Hindlimb muscle (tissue), 1 donor: Measurements from ENCODE around the gene HEPACAM. TPM values are rescaled to one million over a fixed set of nuclear protein-coding genes. Genes with fewer than 3 reads are reported as not detected.

Experiments used
- DNase-seq: peaks from one replicate; pipeline ENCODE4 v3.0.0-alpha.2; 2013
- polyA plus RNA-seq: library from polyadenylated mRNA; unstranded; fragments of 120-200 nt; gene quantifications from one replicate; pipeline ENCODE4 v1.2.1, GENCODE V29; 2013; ENCODE audit not compliant: insufficient read length

The HEPACAM gene
- polyA plus RNA-seq, 1 donor: 0.22 TPM

GRCh38 chr11:124882339-124883071 is 53.3 kb downstream of the HEPACAM start:
- DNase-seq: no peak

- no peak for DNase-seq
Measured at GRCh38 chr11:124880958-124881357, 54.9 kb downstream of the HEPACAM start.

- no peak for DNase-seq
Measured at GRCh38 chr11:124880290-124880611, 55.6 kb downstream of the HEPACAM start.

DNA sequence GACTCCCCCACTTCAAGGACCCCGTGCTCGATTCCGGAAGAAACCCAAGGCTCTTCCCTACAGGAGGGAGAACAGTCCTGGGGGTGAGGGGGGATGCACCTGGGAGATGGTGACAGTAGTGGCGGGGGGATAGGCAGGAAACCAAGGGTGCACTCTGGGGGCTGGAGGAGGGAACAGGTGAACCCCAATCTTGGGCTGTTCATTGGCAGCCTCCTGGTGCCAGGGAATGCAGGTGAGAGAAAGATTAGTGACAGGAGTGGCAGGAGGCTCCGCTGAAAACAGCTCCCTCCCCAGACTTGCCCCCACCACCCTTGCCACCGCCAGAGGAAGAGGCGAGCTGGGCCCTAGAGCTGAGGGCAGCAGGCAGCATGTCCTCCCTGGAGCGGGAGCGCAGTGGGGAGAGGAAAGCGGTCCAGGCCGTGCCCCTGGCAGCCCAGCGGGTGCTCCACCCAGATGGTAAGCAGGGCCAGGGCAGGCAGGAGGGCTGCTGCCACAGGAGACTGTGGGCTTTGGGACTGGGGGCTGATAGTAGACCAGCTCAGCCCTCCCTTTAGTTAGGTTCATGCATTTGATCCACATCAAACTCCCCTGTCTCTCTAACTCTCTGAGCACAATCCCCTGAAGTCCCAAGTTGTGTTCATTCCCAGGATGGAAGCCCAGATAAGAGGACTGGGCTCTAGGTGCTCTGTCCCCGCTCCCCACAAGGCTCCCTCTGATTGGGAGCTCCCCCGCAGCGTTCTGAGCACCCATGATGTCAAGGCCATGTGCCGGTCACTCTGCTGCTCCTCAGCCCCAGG is 56.2 kb downstream of the HEPACAM start:
- DNase-seq: no peak

DNA sequence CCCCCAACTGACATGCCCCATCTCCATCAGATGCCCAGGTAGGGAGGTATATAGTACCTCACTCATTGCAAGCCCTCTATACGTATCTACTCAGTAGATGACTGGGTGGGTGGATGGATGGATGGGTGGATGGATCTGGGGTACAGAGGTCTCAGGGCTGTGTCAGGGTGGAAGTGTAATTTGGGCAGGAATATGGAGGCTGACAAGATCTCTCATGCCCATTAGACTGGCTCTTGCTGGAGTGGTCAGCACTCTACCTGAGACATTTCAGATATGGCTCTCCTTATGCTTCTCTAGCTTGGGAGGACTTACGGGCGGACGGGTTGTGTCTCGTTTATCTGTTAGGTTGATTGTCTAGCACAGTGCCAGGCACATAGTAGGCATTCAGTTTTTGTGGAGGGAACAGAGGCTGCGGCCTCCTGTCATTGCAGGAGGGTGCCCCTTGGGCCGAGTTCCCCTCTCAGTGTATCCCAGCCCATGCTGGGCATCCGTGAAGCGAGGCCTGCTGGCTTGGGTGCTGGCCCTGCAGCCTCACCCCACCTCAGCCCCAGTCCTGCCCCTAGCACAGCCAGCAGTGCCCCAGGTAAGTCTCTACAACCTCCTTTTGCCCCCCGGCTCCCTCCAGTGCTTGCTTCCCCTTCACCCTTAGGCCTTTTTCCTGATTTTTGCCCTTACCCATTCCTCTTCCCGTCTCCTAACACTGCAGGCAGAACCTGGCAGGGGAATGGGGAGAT is 56.9 kb downstream of the HEPACAM start:
- no peak for DNase-seq

DNA sequence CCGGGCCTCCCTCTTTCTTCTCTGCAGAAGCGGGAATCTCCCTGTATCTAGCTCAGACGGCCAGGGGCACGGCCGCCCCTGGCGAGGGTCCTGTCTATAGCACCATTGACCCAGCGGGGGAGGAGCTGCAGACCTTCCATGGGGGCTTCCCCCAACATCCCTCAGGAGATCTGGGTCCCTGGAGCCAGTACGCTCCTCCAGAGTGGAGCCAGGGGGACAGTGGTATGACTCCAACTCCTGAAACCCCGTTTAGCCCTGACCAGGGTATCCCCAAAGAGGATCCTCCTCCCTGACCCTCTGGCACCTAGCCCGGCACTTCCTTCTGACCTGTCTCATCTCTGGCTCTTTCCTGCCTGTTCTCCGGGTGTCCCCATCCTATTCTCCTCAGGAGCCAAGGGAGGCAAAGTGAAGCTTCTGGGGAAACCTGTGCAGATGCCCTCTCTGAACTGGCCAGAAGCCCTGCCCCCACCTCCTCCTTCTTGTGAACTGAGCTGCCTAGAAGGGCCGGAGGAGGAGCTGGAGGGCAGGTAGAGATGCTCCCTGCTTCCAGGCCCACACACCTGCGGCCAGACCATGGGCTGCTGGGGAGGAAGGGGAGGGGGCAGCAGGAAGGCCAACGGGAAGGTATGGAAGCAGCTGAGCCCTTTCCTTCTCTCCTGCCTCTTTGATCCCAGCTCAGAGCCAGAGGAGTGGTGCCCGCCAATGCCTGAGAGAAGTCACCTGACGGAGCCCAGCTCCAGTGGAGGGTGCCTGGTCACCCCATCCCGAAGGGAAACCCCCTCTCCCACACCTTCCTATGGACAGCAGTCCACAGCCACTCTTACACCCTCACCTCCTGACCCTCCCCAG is 57.7 kb downstream of the HEPACAM start:
- no peak for DNase-seq

- no peak for DNase-seq
Measured at GRCh38 chr11:124877631-124877909, 58.3 kb downstream of the HEPACAM start.

GRCh38 chr11:124876818-124877630 is 58.8 kb downstream of the HEPACAM start:
- no peak for DNase-seq

GRCh38 chr11:124875943-124876817 is 59.7 kb downstream of the HEPACAM start:
- DNase-seq: peak; percentile 94

DNA sequence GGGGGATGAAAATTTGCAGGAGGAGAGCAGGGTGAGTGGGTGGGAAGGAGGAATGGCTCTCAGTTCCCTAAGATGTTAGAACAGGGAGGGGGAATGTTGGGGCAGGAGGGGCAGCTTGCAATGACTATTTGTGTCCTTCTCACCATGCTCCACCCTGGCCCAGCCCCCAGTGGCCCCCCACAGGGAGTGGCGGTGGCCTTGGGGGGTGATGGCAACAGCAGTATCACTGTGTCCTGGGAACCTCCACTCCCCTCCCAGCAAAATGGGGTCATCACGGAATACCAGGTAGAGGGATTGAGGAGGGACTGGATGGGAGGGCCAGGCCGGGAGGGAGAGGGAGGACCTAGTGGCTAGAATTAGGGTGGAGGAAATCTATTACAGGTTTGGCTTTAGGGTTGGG is 60.4 kb downstream of the HEPACAM start:
- no peak for DNase-seq

- DNase-seq: no peak
Measured at GRCh38 chr11:124874571-124875255, 61.1 kb downstream of the HEPACAM start.

GRCh38 chr11:124873951-124874350 is 61.9 kb downstream of the HEPACAM start:
- no peak for DNase-seq

DNA sequence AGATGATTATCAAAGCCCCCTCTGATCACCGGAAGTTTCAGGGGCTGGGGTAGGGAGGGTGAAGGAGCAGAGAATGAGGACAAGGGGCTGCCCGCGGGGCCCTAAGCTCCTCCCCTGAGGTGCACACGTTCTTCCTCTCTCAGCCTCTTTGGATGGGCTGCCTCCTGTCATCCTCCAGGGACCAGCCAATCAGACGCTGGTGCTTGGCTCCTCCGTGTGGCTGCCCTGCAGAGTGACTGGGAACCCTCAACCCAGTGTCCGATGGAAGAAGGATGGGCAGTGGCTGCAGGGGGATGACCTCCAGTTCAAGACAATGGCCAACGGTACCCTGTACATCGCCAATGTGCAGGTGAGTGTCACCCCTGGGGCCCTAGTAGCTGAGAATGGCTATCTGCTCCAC is 63.1 kb downstream of the HEPACAM start:
- DNase-seq: no peak

DNA sequence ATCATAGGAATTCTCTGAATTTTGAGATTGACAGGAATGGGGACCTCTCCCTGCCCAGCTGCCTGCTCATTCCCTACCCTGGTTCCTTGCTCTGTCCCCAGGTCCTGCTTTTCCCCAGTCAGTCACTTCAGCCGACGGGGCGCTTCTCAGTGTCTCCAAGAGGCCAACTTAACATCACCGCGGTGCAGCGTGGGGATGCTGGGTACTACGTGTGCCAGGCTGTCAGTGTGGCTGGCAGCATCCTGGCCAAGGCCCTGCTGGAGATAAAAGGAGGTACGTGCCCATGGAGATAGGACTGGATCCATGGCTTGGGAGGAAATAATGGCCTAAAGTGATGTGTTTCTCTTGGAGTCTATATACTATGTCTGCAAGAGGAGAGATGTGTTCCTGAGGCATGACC is 63.6 kb downstream of the HEPACAM start:
- DNase-seq: no peak

DNA sequence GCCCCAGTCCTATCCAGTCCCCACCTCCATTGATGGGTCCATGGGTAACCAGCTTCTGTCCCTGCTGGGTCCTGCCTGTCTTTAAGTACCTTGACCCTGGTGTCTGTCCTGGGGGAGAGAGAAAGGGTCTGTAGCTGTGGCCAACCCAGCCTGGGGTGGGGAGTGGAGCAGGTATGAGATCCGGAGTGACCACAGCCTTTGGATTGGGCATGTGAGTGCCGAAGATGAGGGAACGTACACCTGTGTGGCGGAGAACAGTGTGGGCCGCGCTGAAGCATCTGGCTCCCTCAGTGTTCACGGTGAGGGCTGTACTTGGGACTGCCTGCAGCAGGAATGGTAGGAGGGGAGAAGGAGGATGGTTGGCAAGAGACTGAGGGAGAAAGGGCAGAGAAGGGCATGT is 65.4 kb downstream of the HEPACAM start:
- no peak for DNase-seq

GRCh38 chr11:124869856-124870387 is 65.9 kb downstream of the HEPACAM start:
- DNase-seq: no peak

DNA sequence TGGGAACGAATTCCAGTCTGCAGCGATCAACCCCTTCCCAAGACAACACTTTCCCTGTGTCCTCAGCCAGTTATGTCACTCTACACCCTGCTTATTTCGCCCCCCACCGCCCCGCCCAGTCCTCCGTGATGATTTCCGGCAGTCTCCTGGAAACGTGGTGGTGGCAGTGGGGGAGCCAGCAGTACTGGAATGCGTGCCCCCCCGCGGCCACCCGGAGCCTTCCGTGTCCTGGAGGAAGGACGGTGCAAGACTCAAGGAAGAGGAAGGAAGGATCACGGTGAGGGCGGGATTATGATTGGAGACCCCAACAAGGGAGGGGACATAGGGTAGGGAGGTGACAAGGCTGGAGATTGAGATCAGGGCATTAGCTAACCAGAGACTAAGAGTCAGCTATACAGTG is 66.5 kb downstream of the HEPACAM start:
- no peak for DNase-seq
